GM21825 (cell line): Measurements from ENCODE around the gene PTPRS.

Source experiments
- ATAC-seq: cut with Tn5 transposase; IDR thresholded peaks from one replicate; pipeline ENCODE4 v1.9.1; 2021; ENCODE audit warnings: mild to moderate bottlenecking, moderate library complexity; ENCODE audit not compliant: unreplicated experiment

Gene PTPRS

DNA sequence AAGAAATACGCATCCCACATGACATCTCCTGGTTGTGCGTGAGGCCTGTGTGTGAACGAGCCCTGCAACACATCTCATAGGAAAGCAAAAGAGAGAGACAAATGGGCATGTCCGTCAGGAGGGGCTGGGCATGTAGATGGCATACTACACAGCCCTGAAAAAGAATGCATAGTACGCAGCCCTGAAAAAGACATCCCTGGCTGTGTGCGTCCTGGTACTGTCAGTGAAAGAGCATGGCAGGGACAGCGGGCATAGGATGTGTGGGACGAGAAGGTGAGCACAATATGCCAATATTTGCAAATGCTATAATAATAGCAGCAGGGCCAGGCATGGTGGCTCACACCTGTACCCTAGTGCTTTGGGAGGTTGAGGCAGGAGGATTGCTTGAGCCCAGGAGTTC lies 28.6 kb downstream of the PTPRS start:
- ATAC-seq, result no peak

DNA sequence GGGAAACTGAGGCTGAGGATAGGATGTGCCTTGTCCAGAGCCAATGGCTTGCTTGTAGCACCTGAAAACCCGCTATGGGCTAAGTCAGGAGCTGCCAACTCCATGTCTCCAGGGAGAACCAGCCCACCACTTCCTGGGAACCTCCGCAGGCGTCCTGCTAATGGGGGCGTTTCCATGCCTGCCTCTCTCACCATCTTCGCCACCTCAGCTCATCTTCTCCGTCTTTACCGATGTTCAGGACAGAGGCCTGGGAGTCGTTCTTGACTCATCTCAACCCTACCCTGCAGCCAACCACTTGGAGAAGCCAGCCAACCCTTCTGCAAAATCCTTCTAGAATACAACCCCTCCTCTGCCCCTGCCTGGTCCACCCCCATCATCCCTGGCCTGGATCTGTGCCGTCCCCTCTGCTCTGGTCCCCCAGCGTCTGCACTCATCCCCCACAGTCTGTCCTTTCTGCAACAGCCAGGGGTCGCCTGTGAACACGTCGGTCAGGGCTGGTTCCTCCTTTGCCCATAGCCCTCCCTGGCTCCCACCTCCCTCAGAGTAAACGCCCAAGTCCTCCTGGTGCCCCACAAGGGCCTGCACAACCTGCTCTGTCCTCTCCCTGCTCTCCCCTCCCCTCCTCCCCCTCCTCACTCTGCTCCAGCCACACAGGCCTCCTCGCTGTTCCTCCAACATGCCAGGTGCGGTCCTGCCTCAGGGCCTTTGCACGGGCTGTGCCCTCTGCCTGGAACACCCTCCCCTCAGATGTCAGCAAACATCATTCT lies 31.0 kb downstream of the PTPRS start:
- no peak for ATAC-seq

DNA sequence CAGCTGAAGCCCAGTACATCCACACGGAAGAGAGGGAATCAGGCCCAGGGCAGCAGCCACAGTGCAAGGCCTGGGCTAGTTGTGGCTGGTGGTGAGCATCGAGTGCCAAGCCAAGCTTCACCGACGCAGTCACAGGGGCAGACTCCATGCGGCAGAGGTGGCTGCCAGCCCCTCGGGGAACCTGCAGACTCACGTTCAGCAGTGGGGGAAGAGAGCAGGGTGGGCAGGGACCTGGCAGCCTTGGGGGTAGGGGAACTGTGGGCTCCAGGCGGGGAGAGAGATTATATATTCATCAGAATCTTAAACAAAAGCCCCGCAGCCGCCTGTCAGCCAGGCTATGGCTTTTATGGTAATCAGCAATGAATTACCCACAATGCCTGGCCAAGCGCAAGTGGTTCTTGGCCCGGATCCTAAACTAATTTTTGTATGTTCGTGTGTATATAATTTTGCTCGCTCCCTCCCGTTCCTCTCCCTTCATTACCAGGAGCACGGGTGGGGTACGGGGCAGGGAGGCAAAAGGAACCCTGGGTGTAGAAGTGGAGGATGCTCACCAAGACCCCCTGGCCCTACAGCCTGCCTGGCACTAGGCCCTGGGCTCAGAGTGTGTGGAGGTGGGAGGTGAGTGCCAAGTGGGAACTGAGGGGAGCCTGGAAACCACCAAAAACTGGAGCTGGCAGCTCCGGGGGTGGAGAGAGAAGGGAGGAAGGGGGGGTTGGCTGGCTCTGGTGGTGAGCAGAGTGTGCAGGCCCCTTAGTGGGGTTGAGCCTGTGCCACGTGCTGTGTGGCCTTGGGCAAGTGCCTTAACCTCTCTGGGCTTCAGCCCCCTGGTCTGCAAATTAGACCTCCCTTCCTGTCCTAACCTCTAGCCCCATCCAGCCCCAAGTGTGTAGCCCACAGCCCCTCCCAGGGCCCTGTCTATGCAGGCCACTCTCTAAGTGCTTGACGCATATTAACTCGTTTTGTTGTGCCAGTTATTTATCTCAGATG lies 31.9 kb downstream of the PTPRS start:
- ATAC-seq, result no peak

DNA sequence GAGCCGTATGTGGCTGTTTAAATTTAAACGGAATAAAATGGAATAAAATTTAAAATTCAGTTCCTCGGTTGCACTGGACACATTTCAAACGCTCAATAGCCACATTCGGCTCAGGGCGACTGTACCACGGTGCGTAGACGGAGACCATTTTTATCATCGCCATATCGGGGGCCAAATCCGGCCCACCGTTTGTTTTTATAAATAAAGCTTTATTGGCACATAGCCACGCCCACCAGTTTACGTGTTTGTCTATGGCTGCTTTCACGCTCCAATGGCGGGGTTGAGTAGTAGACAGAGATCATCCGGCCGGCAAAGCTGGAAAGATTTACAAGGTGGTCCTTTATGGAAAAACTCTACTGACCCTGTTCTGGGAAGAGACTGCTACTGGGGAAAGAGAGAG lies 33.0 kb downstream of the PTPRS start:
- ATAC-seq, result no peak

DNA sequence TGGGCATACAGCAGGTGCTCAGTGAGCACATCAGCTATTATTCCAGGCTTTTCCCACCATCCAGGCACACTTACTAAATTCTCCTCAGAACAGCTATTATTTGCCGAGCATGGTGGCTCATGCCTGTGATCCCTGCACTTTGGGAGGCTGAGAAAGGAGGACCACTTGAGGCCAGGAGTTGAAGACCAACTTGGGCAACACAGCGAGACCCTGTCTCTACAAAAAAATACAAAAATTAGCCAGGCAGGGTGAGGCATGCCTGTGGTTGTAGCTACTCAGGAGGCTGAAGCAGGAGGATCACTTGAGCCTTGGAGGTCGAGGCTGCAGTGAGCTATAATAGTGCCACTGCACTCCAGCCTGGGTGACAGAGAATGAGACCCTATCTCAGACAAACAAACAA lies 35.4 kb downstream of the PTPRS start:
- no peak for ATAC-seq

DNA sequence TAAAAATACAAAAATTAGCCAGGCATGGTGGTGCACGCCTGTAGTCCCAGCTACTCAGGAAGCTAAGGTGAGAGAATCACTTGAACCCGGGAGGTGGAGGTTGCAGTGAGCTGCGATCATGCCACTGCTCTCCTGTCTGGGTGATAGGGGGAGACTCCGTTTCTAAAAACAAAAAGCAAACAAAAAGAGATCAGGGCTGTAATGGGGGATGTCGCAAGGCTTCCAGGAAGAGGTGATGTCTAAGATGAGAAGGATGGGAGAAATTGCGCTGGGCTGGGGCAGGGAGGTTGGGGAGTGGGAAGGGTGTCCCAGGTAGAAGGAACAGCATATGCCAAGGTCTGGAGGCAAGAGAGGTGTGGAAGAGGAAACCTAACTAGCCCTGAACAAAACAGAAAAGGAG lies 36.1 kb downstream of the PTPRS start:
- ATAC-seq, result no peak

DNA sequence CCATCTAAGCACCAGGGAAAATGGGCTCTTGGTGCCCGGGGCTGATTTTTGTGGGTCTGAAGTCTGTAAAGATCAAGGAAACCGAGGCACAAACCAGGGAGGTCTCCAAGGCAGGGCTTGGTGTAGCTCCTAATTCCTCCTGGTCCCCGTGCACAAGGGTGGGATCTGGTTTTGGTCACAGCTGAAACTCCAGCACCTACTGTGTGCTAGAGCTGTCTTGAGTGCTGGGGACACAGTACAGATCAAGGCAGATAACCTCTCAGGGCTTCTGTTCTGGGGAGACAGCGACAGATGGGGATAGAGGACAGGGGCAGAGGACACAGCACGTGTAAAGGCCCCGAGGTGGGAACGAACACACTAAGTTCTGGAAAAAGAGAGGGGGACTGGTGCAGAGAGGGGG lies 37.4 kb downstream of the PTPRS start:
- ATAC-seq, result no peak

DNA sequence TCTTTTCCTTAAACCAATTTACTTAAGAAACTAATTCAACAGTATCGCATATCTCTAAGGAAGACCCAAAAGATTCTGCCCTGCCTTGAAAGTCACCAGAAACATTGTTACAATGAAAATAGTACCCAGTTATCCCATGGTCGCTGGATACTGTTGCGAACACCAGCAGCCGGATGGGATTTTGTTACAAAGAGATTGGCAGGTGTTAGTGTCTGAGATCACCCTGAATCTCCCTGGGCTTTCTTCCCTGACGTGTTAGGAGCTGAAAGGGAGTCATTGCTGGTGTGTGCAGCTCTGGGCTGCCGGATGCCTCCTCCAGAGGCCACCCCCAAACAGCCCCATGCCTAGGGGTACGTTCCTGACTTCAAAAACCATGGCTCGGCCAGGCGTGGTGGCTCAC lies 38.2 kb downstream of the PTPRS start:
- no peak for ATAC-seq

DNA sequence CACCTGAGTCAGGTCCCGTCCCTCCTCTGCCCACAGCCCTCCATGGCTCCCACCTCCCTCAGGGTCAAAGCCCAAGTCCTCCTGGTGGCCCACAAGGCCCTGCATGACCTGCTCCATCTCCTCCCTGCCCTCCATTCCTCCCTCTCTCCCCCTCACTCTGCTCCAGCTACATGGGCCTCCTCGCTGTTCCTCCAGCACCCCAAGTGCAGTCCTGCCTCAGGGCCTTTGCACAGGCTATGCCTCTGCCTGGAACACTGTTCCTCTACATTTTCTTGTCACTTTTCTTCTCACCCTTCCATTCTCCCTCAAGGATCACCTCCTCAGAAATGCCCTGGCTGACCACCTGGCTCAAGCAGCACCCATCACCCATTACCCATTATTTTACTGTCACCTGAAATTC lies 41.5 kb downstream of the PTPRS start:
- no peak for ATAC-seq

DNA sequence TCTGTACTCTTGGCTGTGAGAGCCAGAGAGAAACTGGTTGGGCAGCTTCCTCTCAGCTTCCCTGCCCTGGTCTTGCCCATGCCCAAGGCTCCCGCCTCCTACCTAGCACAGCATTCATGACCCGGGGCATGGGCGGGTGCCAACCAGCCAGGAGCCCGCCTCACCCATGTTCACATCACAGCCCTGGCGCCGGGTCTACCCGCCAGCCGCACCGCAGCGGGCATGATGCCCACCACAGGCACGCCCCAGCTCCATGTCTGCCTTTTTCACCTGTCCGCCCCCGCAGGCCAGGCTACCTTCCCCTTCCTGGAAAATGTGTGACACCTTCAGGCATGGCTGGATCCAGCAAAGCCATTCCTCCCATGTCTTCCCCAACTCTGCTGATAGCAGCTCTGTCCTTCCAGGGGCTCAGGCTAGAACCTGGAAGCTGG lies 42.1 kb downstream of the PTPRS start:
- no peak for ATAC-seq

DNA sequence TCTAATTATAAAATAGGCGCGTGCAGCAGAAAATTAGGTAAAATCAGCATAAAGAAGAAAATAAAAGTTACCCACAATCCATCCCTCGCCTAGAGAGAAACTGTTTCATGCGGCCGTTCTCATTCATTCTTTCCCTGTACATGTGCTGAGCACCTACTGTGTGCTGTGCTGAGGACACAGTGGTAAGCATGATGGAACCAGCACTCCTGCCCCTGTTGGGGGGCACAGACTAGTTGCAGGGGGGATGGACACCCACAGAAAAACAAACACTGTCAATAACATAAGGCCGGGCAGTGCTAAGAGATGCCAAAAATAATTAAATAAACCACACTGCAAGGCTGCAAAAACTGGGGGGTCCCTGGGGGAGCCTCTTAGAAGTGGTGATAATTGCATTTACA lies 43.3 kb downstream of the PTPRS start:
- ATAC-seq, result no peak

DNA sequence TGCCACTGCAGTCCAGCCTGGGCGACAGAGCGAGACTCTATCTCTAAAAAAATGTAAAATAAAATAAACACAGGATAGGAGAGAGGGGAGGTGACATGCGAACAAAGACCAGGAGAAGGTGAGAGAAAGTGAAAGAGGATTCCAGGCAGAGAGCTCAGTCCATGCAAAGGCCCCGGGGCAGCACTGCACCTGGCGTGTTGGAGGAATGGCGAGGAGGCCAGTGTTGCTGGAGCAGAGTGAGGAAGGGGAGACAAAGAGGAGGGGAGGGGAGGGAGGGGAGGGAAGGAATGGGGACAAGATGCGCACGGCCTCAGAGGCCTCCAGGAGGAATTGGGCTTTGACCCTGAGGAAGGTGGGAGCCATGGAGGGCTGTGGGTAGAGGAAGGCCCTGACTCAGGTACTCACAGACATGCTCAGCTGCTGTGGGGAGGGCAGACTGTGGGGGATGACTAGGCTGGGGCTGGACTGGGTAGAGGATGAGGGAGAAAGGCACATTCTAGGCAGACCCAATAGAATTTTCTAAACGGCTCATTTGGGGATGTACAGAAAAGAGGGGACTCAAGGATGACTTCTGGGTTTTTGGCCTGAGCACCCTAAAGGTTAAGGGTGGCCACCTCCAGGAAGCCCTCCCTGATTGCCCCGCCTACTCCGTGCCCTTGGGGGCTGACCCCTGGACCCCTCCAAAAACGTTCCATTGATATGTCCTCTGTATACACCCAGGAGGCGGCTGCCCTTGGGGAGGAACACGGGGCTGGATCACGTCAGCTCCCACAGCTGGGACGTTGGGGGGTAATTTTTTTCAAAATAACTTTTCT lies 43.9 kb downstream of the PTPRS start:
- no peak for ATAC-seq

DNA sequence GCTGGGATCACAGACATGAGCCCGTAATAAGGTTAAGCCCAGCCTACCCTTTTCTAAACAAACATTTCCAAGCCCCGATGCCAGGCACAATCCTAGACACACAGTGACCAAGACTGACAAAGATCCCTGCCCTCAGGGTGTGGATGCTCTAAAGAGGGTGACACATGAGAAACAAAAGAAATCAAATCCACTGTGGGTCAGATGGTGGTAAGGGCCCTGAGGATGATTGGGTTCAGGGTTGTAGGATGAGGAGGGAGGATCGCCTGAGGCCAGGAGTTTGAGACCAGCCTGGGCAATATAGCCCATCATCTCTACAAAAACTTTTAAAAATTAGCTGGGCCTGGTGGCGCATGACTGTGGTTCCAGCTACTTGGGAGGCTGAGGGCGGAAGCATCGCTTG lies 44.6 kb downstream of the PTPRS start:
- ATAC-seq, result no peak

DNA sequence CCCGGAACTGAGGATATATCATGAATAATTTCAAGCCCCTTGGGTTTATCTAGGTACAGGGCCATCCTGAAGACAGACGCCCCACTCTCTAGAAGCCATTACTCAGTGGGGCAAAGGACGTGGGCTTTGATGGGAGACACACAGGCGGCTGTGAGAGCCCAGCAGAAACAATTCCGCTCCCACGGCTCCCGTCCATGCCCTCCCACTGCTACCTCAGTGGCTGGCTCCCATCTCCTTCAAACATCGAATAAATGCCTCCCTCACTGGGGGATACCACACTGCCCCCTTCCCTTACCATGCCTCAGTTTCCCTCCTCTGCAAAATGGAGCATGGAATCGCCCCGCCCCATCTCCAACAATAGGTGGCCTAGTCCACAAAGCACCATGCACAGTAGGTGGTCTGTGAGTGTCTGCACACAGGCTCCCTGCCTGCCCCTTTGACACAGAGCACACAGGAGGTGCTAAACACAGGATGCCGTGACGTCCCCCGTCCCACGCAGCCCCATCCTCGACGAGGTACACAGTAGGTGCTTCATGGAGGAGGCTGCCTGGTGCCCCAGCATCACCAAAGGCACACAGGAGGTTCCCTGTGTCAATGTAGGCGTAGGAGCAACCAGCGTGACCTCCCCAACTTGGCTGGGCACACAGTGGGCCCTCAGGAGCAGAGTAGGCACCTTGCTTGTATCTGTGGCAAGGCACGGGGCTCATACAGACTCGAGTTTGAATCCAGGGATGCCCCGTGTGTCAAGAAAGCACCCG lies 46.0 kb downstream of the PTPRS start:
- ATAC-seq, result no peak

DNA sequence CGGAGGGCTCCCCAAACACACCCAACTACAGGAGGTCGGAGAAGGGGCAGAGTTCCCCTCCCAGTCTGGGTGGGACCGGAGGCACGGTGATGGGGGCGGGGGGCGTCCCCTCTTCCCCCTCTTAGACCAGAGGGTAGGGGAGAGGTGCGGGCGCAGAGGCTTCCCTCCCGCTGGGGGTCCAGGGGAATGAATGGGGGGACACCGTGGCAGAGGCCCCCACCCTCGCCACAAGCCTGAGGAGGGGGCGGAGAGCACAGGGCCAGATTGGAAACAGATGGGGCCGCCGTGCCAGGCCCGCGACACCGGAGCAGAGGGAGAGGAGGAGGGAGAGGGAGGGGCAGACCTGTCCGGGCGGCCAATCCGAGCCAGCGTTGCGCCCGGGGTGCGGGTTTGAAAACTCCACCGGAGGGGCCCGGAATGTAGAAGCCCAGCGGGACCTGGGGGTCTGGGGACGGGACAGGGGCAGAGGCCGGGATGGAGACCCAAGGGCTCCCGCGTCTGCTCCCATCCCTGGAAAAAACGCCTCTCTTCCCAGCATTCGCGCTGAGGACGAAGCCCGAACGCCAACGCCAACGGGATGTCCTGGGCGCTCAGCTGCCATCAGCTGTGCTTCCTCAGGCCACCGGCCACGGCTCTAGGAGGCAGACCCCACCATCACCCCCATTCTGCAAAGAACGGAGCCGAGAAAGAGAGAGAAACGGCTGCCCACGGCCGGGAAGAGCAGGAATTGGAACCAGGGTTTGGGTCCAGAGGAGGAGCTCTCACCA lies 46.8 kb downstream of the PTPRS start:
- no peak for ATAC-seq

DNA sequence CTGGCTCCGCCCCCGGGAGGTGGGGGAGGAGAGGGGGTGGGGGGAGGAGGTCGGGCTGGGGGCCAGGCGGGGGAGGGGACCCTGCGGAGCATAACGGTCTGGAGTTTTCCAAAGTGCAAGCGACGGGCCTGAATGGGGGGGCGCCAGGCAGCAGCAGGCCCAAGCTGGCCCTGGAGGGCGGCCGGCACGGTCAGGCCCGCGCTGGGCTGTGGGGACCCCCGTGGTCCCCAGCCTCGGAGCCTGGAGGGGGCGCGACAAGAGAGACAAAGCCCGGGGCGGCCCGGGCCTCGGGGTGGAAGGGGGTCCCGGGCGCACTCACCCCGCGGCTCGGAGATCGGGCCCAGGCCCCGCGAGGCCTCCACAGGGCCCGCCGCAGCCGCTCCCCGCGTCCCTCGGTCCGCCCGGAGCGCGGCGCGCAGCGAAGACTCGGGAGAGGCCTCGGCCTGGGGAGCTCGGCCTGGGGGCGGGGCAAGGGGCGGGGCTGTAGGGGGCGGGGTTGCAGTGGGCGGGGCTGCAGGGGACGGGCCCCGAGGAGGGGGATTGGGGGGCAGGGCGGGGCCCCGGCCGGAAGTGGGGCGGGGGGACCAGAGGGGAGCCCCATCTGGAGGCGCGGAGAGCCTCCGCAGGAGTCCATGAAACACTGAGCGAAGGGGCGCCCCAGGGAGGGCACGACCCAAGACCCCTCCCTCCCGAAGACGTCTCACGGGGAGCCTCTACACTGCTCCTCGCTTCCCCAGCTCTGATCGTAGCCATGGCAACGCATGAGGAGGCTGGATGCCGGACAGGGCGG lies 47.6 kb downstream of the PTPRS start:
- no peak for ATAC-seq

DNA sequence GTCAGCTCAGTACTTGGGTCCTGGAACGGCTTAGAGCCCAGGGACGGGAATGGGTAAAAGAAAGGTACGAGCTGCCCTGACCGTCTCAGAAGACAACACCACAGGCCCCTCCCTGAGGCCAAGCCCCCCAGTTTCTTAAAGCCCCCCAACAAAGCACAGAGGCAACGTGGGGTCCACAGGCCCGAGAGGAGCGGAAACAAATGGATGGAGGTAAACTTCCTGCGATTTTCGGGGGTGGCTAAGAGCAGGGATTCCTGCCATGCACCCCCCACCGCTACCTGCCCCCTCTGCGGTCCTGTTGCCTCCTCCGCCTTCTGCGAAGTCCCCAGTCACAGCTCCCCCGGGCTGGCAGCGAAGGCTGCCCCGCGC lies 48.2 kb downstream of the PTPRS start:
- ATAC-seq, result no peak

DNA sequence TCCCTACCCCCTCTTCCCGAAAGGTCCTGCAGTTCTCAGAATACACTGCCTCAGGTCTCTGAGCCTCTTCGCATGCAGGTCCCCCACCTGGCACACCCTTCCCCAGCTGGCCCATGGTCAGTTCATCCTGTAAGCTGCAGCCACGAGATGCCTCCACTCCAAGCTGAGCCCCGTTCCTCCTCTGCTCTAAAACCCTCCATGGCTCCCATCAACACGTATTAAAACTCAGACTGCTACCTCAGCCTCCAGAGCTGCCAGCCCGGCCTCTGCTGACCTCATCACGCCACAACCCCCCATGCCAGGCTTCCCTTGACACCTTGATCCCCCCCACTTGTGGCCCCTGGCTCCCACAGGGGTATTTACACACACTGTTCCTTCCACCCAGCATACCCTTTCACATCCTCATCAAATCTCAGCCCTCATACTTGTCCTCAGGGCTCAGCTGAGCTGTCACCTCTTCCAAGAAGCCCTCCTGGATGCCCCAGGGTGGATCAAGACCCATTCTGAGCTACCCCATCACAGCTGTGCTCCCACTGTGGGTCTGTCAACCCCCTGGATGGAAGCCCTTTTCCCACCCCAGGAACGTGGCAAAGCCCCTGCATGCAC lies 48.9 kb downstream of the PTPRS start:
- no peak for ATAC-seq
